Mesothelial cell of epicardium (in vitro differentiated cells): Measurements from ENCODE around the gene EFCAB5. TPM values are rescaled to one million over a fixed set of nuclear protein-coding genes. Genes with fewer than 3 reads are reported as not detected.
"Not testable (repeated sequence)": the region's sequence is repeated elsewhere in the genome, so short reads cannot be mapped to it uniquely, and the experiment has no call there.

Experiments
- DNase-seq, 2 experiments: peaks; one replicate each; pipeline ENCODE4 v3.0.0; 2021; ENCODE audit warnings: low spot score in 2 of 2; ENCODE audit not compliant: unreplicated experiment in 2 of 2
- H3K27ac Mint-ChIP-seq: 2 replicates; pipeline ENCODE4 v1.8.0; 2021; ENCODE audit warnings: mixed read lengths
- H3K27me3 Mint-ChIP-seq: 2 replicates; pipeline ENCODE4 v1.8.0; 2021; ENCODE audit warnings: low read depth, mixed read lengths
- H3K36me3 Mint-ChIP-seq: 2 replicates; pipeline ENCODE4 v1.8.0; 2021; ENCODE audit warnings: mixed read lengths
- H3K4me1 Mint-ChIP-seq: 2 replicates; pipeline ENCODE4 v1.8.0; 2021; ENCODE audit warnings: mixed read lengths
- H3K4me3 Mint-ChIP-seq: 2 replicates; pipeline ENCODE4 v1.8.0; 2021; ENCODE audit warnings: mild to moderate bottlenecking, moderate library complexity, mixed read lengths
- H3K9me3 Mint-ChIP-seq: 2 replicates; pipeline ENCODE4 v1.8.0; 2021; ENCODE audit warnings: mixed read lengths
- CTCF ChIP-seq: fragments of 200-600 bp; sonication (generic); IDR thresholded peaks from one replicate; pipeline ENCODE4 v1.5.0; 2021; ENCODE audit warnings: antibody characterized with exemption; ENCODE audit not compliant: unreplicated experiment
- total RNA-seq: library from RNA; stranded (reverse); gene quantifications from 3 replicates; pipeline ENCODE4 v1.2.1, GENCODE V29; 2021

The EFCAB5 gene
- total RNA-seq, 1 donor from 2014 or later: 0.58 TPM

GRCh38 chr17:29948448-29949215 is 7.2 kb downstream of the EFCAB5 start:
- H3K36me3 Mint-ChIP-seq: peaks cover 3% of the 10 kb centered on the region
- no peaks in the 10 kb centered on the region for H3K27me3 Mint-ChIP-seq
- no peak for TF ChIP-seq CTCF
- H3K4me1 Mint-ChIP-seq: peaks cover 3% of the 10 kb centered on the region
- no peak for DNase-seq
- H3K4me3 Mint-ChIP-seq: no peak overlapping the region
- H3K9me3 Mint-ChIP-seq: peaks cover 16% of the 10 kb centered on the region
- no peak overlapping the region for H3K27ac Mint-ChIP-seq

- no peak for DNase-seq
- no peak for TF ChIP-seq CTCF
- Mint-ChIP-seq H3K36me3 (peaks cover 5% of the 10 kb centered on the region), H3K9me3 (peaks cover 22% of the 10 kb centered on the region), H3K27me3 (no peaks in the 10 kb centered on the region), H3K4me3 (no peak overlapping the region), H3K27ac (no peak overlapping the region), H3K4me1 (peaks cover 3% of the 10 kb centered on the region)
These were observed 8.3 kb downstream of the EFCAB5 start for GRCh38 chr17:29949696-29950095.

- no peak for DNase-seq
- Mint-ChIP-seq H3K9me3 (peaks cover 32% of the 10 kb centered on the region), H3K27ac (no peak overlapping the region), H3K36me3 (peaks cover 5% of the 10 kb centered on the region), H3K4me3 (no peak overlapping the region), H3K27me3 (no peaks in the 10 kb centered on the region), H3K4me1 (no peaks in the 10 kb centered on the region)
- no peak for TF ChIP-seq CTCF
These were observed 13.0 kb downstream of the EFCAB5 start for GRCh38 chr17:29954405-29954804.

- H3K27me3 Mint-ChIP-seq: no peaks in the 10 kb centered on the region
- TF ChIP-seq CTCF: no peak
- no peaks in the 10 kb centered on the region for H3K4me1 Mint-ChIP-seq
- H3K4me3 Mint-ChIP-seq: no peak overlapping the region
- peaks cover 32% of the 10 kb centered on the region for H3K9me3 Mint-ChIP-seq
- H3K27ac Mint-ChIP-seq: no peak overlapping the region
- DNase-seq: no peak
- peaks cover 5% of the 10 kb centered on the region for H3K36me3 Mint-ChIP-seq
These were observed 14.8 kb downstream of the EFCAB5 start for GRCh38 chr17:29956225-29956624.

- not testable (repeated sequence) for H3K36me3 Mint-ChIP-seq, H3K4me3 Mint-ChIP-seq, H3K27ac Mint-ChIP-seq, DNase-seq, H3K4me1 Mint-ChIP-seq, H3K27me3 Mint-ChIP-seq
- peaks cover 33% of the 10 kb centered on the region for H3K9me3 Mint-ChIP-seq
These were observed 16.1 kb downstream of the EFCAB5 start for GRCh38 chr17:29957488-29957887.

GRCh38 chr17:29958947-29959657 is 17.7 kb downstream of the EFCAB5 start:
- H3K27me3 Mint-ChIP-seq: no peaks in the 10 kb centered on the region
- no peak for TF ChIP-seq CTCF
- no peak for DNase-seq
- H3K9me3 Mint-ChIP-seq: peaks cover 29% of the 10 kb centered on the region
- H3K4me1 Mint-ChIP-seq: no peaks in the 10 kb centered on the region
- H3K4me3 Mint-ChIP-seq: no peak overlapping the region
- peaks cover 2% of the 10 kb centered on the region for H3K36me3 Mint-ChIP-seq
- no peak overlapping the region for H3K27ac Mint-ChIP-seq
